ENCODE measurements around the gene USP30. TPM values are rescaled to one million over a fixed set of nuclear protein-coding genes. Genes with fewer than 3 reads are reported as not detected.

USP30 gene
- total RNA-seq, 4 donors from 2014 or later, result 16.3 to 38.1 (median 25.1) TPM

DNA sequence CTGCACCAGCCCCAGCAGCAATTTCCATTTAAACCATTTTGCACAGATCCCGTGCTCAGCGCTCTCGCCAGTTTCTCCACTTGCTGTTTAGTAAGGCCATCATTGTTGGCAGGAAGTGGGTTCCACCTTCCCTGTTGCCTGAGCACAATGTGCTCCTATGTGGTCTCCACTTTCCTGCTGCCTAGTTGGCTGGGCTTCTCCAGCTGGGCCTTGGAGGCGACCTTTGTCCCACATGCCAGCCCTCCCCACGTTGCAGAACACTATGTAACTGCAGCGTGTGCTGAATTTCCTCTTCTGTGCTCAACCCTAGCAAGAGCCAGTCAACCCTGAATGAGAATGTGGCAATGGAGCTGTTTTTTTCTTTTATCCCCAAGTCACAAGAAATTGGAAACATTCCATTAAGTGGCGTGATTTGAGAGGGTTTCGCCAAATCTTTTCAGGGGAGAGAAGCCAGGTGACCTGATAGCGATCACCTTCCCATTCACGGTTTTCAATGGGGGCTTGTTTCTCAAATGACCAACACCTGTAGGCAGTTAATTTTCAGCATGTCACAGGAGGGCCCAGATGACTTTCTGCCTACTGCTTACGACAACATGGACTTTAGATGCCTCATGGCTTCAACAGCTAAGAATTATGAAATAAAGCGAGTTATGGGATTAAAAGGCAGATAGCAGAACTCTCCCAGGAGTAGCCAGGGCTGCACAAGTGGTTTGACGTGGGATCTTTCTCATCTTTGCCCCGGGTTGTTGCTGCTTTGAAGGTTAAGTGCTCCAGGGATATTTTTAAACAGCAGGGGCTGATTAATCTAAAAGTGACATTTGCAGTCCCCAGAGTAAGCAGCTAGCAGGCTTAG lies 63.6 kb downstream of the USP30 start, which contains the start of gene ACACB:
ACACB (plus strand) TSS at position 830 of the 853 bp plus-strand sequence. CDS start 22,819 bp downstream, outside the sequence.
- TF ChIP-seq, protein P1, sequence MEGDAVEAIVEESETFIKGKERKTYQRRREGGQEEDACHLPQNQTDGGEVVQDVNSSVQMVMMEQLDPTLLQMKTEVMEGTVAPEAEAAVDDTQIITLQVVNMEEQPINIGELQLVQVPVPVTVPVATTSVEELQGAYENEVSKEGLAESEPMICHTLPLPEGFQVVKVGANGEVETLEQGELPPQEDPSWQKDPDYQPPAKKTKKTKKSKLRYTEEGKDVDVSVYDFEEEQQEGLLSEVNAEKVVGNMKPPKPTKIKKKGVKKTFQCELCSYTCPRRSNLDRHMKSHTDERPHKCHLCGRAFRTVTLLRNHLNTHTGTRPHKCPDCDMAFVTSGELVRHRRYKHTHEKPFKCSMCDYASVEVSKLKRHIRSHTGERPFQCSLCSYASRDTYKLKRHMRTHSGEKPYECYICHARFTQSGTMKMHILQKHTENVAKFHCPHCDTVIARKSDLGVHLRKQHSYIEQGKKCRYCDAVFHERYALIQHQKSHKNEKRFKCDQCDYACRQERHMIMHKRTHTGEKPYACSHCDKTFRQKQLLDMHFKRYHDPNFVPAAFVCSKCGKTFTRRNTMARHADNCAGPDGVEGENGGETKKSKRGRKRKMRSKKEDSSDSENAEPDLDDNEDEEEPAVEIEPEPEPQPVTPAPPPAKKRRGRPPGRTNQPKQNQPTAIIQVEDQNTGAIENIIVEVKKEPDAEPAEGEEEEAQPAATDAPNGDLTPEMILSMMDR (IDR thresholded peaks at IDR 0.05; ENCODE audit: low read depth), result no peak

DNA sequence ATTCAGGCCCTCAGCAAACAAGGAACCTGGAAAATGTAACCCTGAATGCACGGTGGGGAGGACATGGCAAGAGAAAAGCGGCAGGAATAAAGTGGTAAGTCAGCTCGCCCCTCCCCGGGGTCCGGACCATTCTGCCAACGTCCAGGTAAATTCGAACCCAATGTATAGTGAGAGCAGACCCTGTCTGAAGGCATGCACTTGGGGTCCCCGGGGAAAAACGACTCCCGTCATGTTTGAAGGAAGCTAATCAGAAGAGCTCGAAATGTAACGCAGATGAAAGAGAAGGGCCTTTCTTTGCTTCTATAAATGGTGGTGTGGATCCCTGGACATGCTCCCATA lies 64.2 kb downstream of the USP30 start:
- TF ChIP-seq, protein P1 (IDR thresholded peaks at IDR 0.05; ENCODE audit: low read depth), result no peak

DNA sequence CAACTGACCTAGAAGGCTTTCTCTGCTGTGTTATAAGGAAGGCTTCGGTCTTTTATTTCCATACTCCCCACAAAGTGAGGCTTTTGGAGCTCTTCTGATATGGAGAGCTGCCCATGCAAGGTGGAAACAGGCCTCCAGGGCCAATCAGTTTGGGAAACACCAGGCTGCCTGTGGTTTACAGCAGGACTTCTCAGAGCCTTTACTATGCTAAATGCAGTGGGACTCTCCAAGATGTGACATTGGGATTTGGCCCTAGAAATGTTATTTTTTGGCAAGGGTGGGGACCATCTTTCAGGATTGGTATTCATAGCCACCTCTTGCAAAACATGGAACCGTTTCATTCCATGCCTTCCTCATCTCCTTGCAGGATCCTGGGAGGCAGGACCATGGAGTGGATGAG lies 67.7 kb downstream of the USP30 start:
- TF ChIP-seq, protein P1 (IDR thresholded peaks at IDR 0.05; ENCODE audit: low read depth), result no peak

DNA sequence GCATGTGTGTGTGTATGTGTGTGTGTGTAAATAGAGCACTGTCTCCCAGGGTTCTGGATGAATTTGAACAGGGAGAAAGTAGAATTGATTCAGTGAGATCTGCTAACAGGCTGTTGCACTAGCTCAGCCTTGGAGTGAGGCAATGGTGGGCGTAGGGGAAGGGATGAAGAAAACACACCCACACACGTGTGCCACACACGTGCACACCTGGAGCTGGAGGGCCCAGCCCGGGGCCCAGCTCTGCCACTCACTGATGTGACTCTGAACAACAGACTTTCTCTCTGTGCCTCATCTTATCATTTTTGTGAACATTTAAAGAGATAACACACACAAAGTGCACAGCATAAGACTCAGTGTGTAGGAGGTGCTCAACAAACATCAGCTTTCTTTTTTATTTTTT lies 68.2 kb downstream of the USP30 start:
- TF ChIP-seq, protein P1 (IDR thresholded peaks at IDR 0.05; ENCODE audit: low read depth), result no peak

DNA sequence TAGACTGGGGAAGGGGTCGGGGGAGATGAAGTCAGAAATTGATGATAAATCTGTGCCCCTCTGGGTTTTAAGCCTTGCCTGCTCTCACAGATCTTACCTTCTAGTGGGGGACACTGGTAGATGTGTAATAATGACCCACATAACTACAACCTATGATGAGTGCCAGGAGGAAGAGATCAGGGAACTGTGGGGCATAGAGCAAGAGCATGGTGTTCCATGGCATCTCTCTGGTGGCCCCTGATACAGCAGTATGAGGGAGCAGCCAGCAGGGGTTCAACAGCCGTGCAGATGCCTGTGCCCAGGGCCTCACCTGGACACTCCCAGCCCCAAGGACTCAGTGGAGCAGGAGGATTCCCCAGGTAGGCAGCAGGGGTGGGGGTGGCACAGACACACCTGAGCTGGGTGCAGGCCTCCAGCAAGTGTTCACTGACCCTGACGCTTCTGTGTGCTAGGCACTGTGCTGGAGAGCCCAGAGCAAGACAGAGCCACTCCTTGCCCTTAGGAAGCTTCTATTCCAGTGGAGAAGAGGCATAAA lies 69.0 kb downstream of the USP30 start:
- TF ChIP-seq, protein P1 (IDR thresholded peaks at IDR 0.05; ENCODE audit: low read depth), result no peak

DNA sequence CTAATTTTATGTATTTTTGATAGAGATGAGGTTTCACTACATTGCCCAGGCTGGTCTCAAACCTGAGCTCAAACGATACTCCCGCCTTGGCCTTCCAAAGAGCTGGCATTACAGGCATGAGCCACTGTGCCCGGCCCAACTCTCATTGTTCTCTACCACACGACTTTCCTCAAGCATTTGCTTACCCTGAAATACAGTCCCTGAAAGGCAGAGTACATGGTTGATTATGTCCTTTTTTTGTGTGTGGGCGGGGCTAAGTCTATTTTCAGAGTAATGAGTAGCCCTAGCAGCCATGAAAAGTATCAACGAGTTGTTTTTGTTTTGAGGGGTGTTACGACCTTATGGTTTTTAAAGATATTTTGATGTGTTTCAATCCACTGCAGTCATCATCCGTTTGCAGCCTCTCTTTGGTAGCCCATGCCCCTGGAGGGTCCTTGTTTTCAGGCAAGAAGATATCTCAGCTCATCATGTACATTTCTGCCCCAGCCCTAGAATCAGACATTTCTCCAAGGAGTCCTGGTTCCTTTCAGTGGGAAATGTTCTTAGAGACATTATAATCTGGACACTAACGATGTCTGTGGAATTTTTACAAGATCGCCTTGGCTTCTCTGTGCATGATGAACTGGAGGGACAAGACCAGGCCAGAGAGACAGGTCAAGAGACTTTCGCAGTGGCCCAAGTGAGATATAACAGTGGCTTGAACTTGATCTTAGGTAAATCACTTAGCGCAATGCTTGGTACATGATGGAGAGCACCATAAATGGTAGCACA lies 72.7 kb downstream of the USP30 start:
- TF ChIP-seq, protein P1 (IDR thresholded peaks at IDR 0.05; ENCODE audit: low read depth), result no peak

DNA sequence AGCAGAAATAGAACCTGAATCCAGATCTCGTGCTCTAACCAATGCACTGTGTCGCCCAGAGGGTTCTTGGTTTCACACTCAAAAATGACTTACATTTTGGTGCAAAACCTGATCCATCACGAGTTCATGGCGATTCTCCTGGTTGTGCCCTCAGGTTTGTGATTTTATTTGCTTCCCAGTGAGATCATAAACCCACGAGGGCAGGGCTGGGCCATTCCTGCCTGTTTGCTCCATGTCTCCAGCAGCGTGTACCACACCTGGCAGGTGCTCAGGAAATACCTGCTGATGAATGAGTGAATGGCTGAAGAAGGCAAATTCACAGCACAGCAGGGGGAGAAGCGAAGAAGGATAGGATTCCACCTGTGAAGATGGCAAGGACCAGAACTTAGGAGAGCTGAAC lies 73.4 kb downstream of the USP30 start:
- TF ChIP-seq, protein P1 (IDR thresholded peaks at IDR 0.05; ENCODE audit: low read depth), result no peak

Data from subcutaneous adipose tissue (tissue), 4 donors.